HG02623 (cell line): ENCODE data around the gene PDGFRB.

ENCODE experiments used
- ATAC-seq: cut with Tn5 transposase; IDR thresholded peaks from one replicate; pipeline ENCODE4 v1.9.1; 2021; ENCODE audit warnings: moderate library complexity; ENCODE audit not compliant: unreplicated experiment

Gene PDGFRB

DNA sequence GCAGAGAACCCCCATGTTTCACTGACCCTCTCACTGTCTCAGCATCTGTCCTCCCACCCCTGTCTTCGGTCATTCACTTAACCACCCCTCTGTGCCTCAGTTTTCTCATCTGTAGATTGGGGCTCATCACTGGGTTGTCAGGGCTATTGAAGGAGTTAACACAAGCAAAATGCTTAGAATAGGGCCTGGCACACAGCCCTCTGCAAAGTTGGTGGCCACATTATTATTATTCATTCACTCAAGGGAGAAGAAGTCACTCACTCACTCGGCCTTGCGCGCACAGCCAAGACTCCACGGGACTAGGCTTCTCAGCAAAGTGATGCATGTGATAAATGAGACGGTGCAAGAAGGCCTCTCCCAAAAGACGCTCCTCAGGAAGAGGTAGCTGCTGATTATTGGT, 8.0 kb downstream of the PDGFRB start:
- no peak for ATAC-seq

- ATAC-seq: no peak
Observed at GRCh38 chr5:150146862-150147601, 8.6 kb downstream of the PDGFRB start.

- no peak for ATAC-seq
Observed at GRCh38 chr5:150146235-150146634, 9.4 kb downstream of the PDGFRB start.

GRCh38 chr5:150144879-150145278, 10.8 kb downstream of the PDGFRB start:
- ATAC-seq: no peak

GRCh38 chr5:150144246-150144801, 11.3 kb downstream of the PDGFRB start:
- ATAC-seq: no peak

DNA sequence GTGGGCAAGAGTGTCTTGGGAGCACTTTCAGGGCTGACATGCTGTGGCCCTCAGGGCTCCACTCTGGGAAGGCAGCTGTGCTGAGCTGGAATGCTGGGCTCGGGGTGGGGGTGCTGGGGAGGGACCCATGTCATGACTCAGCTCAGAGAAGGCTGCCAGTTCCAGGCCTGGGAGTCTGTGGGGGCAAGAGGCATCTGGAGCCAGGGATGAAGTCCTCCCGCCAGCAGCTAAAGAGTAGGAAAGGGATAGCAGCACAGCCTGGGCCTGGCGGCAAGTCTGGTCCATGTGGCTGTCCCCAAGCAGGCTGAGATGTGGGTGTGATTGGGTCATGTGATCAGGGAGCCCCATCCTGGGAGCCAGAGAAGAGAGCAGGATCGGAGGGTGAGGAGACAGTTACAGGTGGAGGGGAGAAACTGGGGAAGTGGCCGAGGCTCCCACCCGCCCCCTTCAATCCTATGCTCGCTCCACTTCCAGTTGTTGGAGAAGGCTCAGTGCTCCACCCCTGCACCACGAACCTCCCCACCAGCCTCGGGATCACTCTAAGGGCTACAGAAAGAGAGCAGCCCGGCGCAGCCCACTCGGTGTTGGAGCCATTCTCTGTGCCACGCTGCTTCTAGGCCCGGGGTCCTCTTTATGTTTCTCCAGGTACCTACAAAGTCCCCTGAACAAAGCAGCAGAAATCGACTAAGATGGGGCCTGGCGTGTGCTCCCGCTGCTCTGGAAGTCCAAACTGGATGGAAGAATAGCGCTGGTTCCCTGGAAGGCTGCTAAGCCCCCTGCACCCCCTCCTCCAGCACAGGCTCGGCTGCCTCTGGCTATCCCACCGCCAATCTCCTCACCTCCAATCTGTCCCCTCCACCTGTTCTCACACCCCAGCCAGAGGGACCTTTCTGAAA, 12.0 kb downstream of the PDGFRB start:
- no peak for ATAC-seq

- no peak for ATAC-seq
Observed at GRCh38 chr5:150142959-150143349, 12.7 kb downstream of the PDGFRB start.

- ATAC-seq: no peak
Observed at GRCh38 chr5:150142185-150142958, 13.3 kb downstream of the PDGFRB start.

GRCh38 chr5:150141544-150142184, 14.0 kb downstream of the PDGFRB start:
- no peak for ATAC-seq

GRCh38 chr5:150140830-150141229, 14.8 kb downstream of the PDGFRB start:
- no peak for ATAC-seq

GRCh38 chr5:150139334-150139733, 16.3 kb downstream of the PDGFRB start:
- ATAC-seq: no peak

GRCh38 chr5:150138551-150139265, 16.9 kb downstream of the PDGFRB start:
- ATAC-seq: no peak

DNA sequence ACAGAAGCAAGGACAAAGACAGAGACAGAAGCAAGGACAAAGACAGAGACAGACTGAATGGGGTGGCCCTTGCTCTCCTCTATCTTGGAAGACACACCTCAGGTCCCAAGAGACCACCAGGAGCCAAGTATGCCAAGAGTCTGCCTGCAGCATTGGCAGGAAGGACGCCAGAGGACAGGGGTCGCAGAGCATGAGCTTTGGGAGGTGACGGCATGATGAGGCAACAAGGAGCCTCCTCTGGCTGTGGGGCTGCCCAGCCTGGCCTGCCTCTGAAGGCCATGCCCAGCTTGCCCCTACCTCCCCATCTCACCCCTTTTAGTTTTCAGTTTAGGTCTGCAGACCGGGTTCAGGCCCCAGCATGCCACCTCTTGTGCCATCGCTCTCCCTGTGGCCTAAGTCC, 17.6 kb downstream of the PDGFRB start:
- ATAC-seq: no peak

- ATAC-seq: no peak
Observed at GRCh38 chr5:150137168-150137957, 18.3 kb downstream of the PDGFRB start.

- ATAC-seq: no peak
Observed at GRCh38 chr5:150136305-150137167, 19.1 kb downstream of the PDGFRB start.

DNA sequence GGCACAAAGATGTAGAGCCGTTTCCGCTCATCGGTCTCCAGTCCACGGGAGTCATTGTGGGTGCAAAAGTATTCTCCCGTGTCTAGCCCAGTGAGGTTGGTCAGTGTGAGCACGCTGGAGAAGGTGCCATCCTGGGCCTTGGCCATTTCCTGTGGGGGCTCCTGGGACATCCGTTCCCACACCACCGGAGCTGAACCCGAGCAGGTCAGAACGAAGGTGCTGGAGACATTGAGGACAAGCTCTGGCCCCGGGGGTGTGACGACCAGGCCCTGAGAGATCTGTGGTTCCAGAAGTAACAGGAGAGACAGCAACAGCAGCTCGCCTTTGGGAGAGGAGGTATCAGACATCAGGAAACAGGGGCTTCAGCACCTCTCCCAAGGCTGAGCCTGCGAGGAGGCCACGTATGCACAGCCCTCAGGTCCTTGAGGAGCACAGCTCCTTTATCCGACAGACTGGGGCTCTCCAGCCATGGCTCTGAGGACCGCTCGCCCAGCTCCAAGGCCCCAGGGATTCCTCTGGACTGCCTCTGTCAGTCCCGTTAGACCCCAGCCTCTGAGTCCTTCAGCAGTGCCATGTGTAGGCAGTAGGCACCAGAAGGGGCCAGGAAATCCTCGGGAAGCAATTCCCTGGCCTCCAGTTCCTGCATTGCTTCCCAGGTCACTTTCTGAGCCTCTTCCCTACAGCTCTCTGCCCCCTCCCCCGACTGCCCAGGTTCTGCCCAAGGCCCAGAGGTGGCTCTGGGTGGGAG, 19.9 kb downstream of the PDGFRB start:
- ATAC-seq: no peak

- ATAC-seq: no peak
Observed at GRCh38 chr5:150134198-150134588, 21.5 kb downstream of the PDGFRB start.
